ENCODE data around the gene RGSL1. TPM values are rescaled to one million over a fixed set of nuclear protein-coding genes. Genes with fewer than 3 reads are reported as not detected.

Gene RGSL1
- total RNA-seq, 1 experiment from 2014 or later: 0.22 TPM

DNA sequence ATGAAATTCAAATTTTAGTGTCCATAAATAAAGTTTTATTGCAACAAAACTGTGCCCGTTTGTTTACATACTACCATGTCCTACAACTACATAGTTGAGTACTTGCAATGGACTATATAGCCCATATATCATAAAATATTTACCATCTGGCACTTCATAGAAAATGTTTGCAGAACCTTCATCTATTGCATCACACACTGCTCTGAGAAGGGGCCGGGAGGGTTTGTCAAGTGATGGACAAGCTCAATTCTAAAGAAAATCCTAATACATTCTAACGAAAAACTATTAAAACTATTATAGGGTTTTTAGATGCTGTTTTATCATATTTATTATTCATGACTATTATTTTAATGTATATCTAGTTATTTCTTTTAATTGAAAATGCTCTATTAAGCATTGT, 35.9 kb downstream of the RGSL1 start:
- peaks cover 61% of the 10 kb centered on the region for H3K4me1 ChIP-seq (ENCODE audit: low read length)
- H3K9ac ChIP-seq (ENCODE audit: low read length): peak overlapping the region; percentile 72; the same call in 1 of the 2 replicates
- peak overlapping the region; percentile 98 for H3K27ac ChIP-seq (ENCODE audit: low read length)
- no peaks in the 10 kb centered on the region for H3K27me3 ChIP-seq (ENCODE audit: low read length)
- H3K4me3 ChIP-seq (ENCODE audit: low read length): peak overlapping the region; percentile 47
- 0 out of 2 replicates have a peak, but pooled peaks cover 4% of the 10 kb centered on the region for H3K36me3 ChIP-seq (ENCODE audit: insufficient read depth, low read length)
- H4K20me1 ChIP-seq (ENCODE audit: insufficient read depth, low read depth, low read length): no peaks in the 10 kb centered on the region
- H3K9me2 ChIP-seq (replicated peaks; ENCODE audit: insufficient read depth, low read length): no peaks in the 10 kb centered on the region
- no peaks in the 10 kb centered on the region for H3K79me2 ChIP-seq (ENCODE audit: low read length)
- peak; percentile 59 for DNase-seq
- H2AFZ ChIP-seq (ENCODE audit: low read length): 0 out of 2 replicates have a peak overlapping the region, but pooled peaks have one; percentile 9
- peaks cover 12% of the 10 kb centered on the region for H3K9me3 ChIP-seq (ENCODE audit: low read length)
- H3K4me2 ChIP-seq (ENCODE audit: low read depth, low read length, poor library complexity, severe bottlenecking): peak overlapping the region; percentile 71

DNA sequence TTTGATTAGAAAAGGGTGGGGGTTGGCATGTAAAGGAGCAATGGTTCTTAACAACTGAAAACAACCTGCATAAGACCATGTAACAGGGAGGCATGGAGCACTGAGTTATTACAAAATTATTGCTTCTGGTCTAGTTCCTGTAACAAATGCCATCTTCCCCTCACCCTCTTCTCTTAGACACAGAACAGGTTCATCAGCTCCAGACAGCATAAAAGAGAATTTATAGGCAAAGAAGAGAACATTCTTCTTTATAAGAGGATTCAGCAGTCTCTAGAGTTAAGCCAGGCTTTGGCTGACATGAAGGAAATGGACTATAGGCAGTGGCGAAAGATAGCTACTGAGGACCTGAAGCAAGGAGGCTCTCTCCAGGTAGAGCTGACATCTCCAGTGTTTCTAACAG, 38.9 kb downstream of the RGSL1 start:
- Histone ChIP-seq H3K27me3 (ENCODE audit: low read length) (no peaks in the 10 kb centered on the region), H3K9ac (ENCODE audit: low read length) (no peak overlapping the region), H3K36me3 (ENCODE audit: insufficient read depth, low read length) (no peaks in the 10 kb centered on the region), H3K4me3 (ENCODE audit: low read length) (no peak overlapping the region), H2AFZ (ENCODE audit: low read length) (no peak overlapping the region), H3K9me2 (replicated peaks; ENCODE audit: insufficient read depth, low read length) (no peaks in the 10 kb centered on the region), H4K20me1 (ENCODE audit: insufficient read depth, low read depth, low read length) (no peaks in the 10 kb centered on the region), H3K27ac (ENCODE audit: low read length) (no peak overlapping the region), H3K9me3 (ENCODE audit: low read length) (no peaks in the 10 kb centered on the region), H3K4me1 (ENCODE audit: low read length) (peaks cover 45% of the 10 kb centered on the region), H3K4me2 (ENCODE audit: low read depth, low read length, poor library complexity, severe bottlenecking) (no peak overlapping the region), H3K79me2 (ENCODE audit: low read length) (no peaks in the 10 kb centered on the region)
- no peak for DNase-seq

DNA sequence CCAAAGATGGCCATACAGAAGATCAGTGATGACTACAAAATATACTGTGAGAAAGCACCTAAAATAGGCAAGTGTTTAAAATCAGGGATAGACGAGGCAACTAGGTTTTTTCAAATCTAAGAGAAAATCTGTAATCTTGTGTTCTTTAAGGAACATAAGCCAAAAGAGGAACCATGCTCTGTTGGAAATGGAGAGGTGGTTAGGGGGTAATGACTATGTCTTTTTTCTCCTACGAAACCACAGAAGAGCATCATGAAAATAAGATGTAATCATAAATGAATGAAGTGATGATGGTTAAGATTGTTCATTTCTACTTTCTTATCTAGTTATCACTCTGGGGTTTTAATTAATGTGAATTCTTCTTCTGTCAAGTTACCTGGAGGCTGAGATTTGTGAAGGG, 43.1 kb downstream of the RGSL1 start:
- Histone ChIP-seq H3K4me1 (ENCODE audit: low read length) (peaks cover 20% of the 10 kb centered on the region), H2AFZ (ENCODE audit: low read length) (no peak overlapping the region; the same call in 1 of the 2 replicates), H3K36me3 (ENCODE audit: insufficient read depth, low read length) (no peaks in the 10 kb centered on the region), H3K9me2 (replicated peaks; ENCODE audit: insufficient read depth, low read length) (no peaks in the 10 kb centered on the region), H3K27ac (ENCODE audit: low read length) (no peak overlapping the region), H3K9me3 (ENCODE audit: low read length) (no peaks in the 10 kb centered on the region), H3K9ac (ENCODE audit: low read length) (no peak overlapping the region), H3K79me2 (ENCODE audit: low read length) (no peaks in the 10 kb centered on the region), H4K20me1 (ENCODE audit: insufficient read depth, low read depth, low read length) (no peaks in the 10 kb centered on the region), H3K4me2 (ENCODE audit: low read depth, low read length, poor library complexity, severe bottlenecking) (no peak overlapping the region), H3K4me3 (ENCODE audit: low read length) (no peak overlapping the region), H3K27me3 (ENCODE audit: low read length) (no peaks in the 10 kb centered on the region)
- DNase-seq: peak; percentile 49

DNA sequence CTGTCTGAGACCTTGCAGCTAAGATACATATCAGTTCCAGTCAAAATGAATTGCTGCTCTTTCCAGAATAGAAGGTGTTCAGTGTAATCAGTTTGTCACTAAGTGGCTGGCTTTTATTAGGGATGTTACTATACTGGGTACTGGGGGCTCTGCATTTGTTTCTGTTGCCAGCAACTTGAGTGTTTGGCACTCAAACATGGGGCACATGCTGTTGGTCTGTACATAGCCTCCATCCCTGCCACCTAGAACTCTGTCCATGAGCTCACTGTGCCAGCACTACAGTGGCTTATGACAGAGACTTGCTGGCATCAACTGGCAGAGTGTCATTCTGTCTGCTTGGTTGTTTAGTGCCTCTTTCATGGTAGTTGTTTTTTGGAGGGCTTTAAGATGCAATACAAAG, 45.1 kb downstream of the RGSL1 start:
- Histone ChIP-seq H3K9ac (ENCODE audit: low read length) (no peak overlapping the region), H3K27ac (ENCODE audit: low read length) (no peak overlapping the region), H3K79me2 (ENCODE audit: low read length) (no peaks in the 10 kb centered on the region), H3K9me3 (ENCODE audit: low read length) (no peaks in the 10 kb centered on the region), H4K20me1 (ENCODE audit: insufficient read depth, low read depth, low read length) (no peaks in the 10 kb centered on the region), H3K36me3 (ENCODE audit: insufficient read depth, low read length) (no peaks in the 10 kb centered on the region), H3K27me3 (ENCODE audit: low read length) (no peaks in the 10 kb centered on the region), H2AFZ (ENCODE audit: low read length) (no peak overlapping the region), H3K4me3 (ENCODE audit: low read length) (no peak overlapping the region), H3K9me2 (replicated peaks; ENCODE audit: insufficient read depth, low read length) (no peaks in the 10 kb centered on the region), H3K4me1 (ENCODE audit: low read length) (peaks cover 19% of the 10 kb centered on the region), H3K4me2 (ENCODE audit: low read depth, low read length, poor library complexity, severe bottlenecking) (no peak overlapping the region)
- no peak for DNase-seq

DNA sequence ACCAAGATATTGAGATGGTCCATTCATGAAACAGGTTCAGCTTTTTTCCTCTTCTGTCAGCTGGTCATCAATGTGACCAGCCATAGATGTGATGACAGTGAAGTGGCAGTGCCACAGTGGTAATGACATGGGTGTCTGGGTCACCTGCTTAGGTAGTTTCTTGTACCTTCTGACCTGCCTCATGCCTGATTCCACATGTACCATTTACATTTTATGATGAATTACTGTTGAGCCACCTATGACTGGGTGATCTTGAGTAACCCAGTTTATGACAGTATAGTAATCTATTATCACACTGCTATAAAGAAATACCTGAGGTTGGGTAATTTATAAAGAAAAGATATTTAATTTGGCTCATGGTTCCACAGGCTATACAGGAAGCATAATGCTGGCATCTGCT, 45.7 kb downstream of the RGSL1 start:
- Histone ChIP-seq H3K9me3 (ENCODE audit: low read length) (no peaks in the 10 kb centered on the region), H3K9me2 (replicated peaks; ENCODE audit: insufficient read depth, low read length) (no peaks in the 10 kb centered on the region), H3K4me3 (ENCODE audit: low read length) (no peak overlapping the region), H3K9ac (ENCODE audit: low read length) (no peak overlapping the region), H3K4me1 (ENCODE audit: low read length) (peaks cover 12% of the 10 kb centered on the region), H3K27ac (ENCODE audit: low read length) (no peak overlapping the region), H3K27me3 (ENCODE audit: low read length) (no peaks in the 10 kb centered on the region), H3K4me2 (ENCODE audit: low read depth, low read length, poor library complexity, severe bottlenecking) (no peak overlapping the region), H3K36me3 (ENCODE audit: insufficient read depth, low read length) (no peaks in the 10 kb centered on the region), H3K79me2 (ENCODE audit: low read length) (no peaks in the 10 kb centered on the region), H2AFZ (ENCODE audit: low read length) (no peak overlapping the region), H4K20me1 (ENCODE audit: insufficient read depth, low read depth, low read length) (no peaks in the 10 kb centered on the region)
- no peak for DNase-seq

DNA sequence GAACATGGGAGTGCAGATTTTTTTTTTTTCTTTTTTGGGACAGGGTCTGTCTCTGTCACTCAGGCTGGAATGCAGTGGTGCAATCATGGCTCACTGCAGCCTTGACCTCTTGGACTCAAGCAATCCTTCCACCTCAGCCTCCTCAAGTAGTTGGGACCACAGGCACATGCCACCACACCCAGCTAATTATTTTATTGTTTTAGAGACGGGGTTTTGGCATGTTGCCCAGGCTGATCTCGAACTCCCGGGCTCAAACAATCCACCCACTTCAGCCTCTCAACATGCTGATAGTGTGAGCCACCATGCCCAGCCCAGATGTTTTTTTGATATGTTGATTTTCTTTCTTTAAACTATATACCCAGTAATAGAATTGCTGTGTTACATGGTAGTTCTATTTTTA, 57.7 kb downstream of the RGSL1 start:
- no peaks in the 10 kb centered on the region for H3K79me2 ChIP-seq (ENCODE audit: low read length)
- no peaks in the 10 kb centered on the region for H3K27me3 ChIP-seq (ENCODE audit: low read length)
- no peak overlapping the region for H3K4me2 ChIP-seq (ENCODE audit: low read depth, low read length, poor library complexity, severe bottlenecking)
- DNase-seq: no peak
- no peak overlapping the region for H3K27ac ChIP-seq (ENCODE audit: low read length)
- H3K4me1 ChIP-seq (ENCODE audit: low read length): no peaks in the 10 kb centered on the region
- H2AFZ ChIP-seq (ENCODE audit: low read length): no peak overlapping the region
- H3K4me3 ChIP-seq (ENCODE audit: low read length): no peak overlapping the region
- no peaks in the 10 kb centered on the region for H3K9me2 ChIP-seq (replicated peaks; ENCODE audit: insufficient read depth, low read length)
- H4K20me1 ChIP-seq (ENCODE audit: insufficient read depth, low read depth, low read length): no peaks in the 10 kb centered on the region
- no peak overlapping the region for H3K9ac ChIP-seq (ENCODE audit: low read length)
- H3K36me3 ChIP-seq (ENCODE audit: insufficient read depth, low read length): no peaks in the 10 kb centered on the region
- no peaks in the 10 kb centered on the region for H3K9me3 ChIP-seq (ENCODE audit: low read length)

DNA sequence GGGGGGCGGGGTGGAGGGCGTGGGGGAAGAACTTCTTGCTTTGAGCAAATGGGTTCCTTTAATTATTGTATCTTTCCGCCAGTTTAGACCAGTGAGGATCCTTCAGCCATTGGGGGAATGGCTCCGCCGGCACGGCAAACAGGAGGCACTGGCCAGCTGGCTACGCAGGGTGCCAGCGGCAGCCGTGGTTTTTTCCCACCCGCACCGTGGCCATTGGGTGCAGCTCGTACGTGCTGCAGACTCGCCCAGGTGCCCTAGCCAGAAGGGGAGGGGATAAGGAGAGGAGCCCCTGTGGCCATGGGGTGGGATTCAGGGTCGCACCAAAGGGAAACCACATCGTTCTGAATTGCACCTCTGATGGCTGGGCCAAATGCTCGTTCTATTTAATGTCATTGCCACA, 65.6 kb downstream of the RGSL1 start:
- Histone ChIP-seq H3K4me3 (ENCODE audit: low read length) (no peak overlapping the region), H3K4me2 (ENCODE audit: low read depth, low read length, poor library complexity, severe bottlenecking) (no peak overlapping the region), H3K9me2 (replicated peaks; ENCODE audit: insufficient read depth, low read length) (no peaks in the 10 kb centered on the region), H3K9me3 (ENCODE audit: low read length) (peaks cover 11% of the 10 kb centered on the region), H3K27ac (ENCODE audit: low read length) (no peak overlapping the region), H2AFZ (ENCODE audit: low read length) (no peak overlapping the region), H4K20me1 (ENCODE audit: insufficient read depth, low read depth, low read length) (no peaks in the 10 kb centered on the region), H3K27me3 (ENCODE audit: low read length) (no peaks in the 10 kb centered on the region), H3K9ac (ENCODE audit: low read length) (no peak overlapping the region), H3K79me2 (ENCODE audit: low read length) (no peaks in the 10 kb centered on the region), H3K4me1 (ENCODE audit: low read length) (no peaks in the 10 kb centered on the region), H3K36me3 (ENCODE audit: insufficient read depth, low read length) (no peaks in the 10 kb centered on the region)
- DNase-seq: no peak

DNA sequence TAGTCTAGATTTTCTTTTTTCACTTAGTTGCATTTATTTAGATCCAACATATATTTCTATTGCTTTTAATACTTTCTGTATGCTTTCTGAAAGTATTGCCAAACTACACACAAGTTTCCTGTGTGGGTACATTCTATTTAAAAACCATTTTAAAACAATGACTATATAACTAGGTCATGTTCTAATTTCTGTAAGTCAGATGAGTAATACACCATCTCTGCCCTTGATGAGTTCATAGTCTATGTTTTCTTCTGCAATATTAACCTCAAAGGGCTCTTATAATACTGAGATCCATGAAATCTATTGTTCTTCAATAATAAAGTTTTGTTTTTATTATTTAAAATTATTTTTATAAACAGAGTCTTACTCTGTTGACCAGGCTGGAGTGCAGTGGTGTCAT, 70.8 kb downstream of the RGSL1 start:
- Histone ChIP-seq H3K27ac (ENCODE audit: low read length) (no peak overlapping the region), H3K4me2 (ENCODE audit: low read depth, low read length, poor library complexity, severe bottlenecking) (no peak overlapping the region), H3K9ac (ENCODE audit: low read length) (no peak overlapping the region), H3K9me2 (replicated peaks; ENCODE audit: insufficient read depth, low read length) (no peaks in the 10 kb centered on the region), H4K20me1 (ENCODE audit: insufficient read depth, low read depth, low read length) (no peaks in the 10 kb centered on the region), H3K27me3 (ENCODE audit: low read length) (no peaks in the 10 kb centered on the region), H3K79me2 (ENCODE audit: low read length) (no peaks in the 10 kb centered on the region), H3K36me3 (ENCODE audit: insufficient read depth, low read length) (no peaks in the 10 kb centered on the region), H3K4me1 (ENCODE audit: low read length) (no peaks in the 10 kb centered on the region), H3K4me3 (ENCODE audit: low read length) (no peak overlapping the region), H3K9me3 (ENCODE audit: low read length) (peaks cover 17% of the 10 kb centered on the region), H2AFZ (ENCODE audit: low read length) (no peak overlapping the region)
- DNase-seq: no peak

DNA sequence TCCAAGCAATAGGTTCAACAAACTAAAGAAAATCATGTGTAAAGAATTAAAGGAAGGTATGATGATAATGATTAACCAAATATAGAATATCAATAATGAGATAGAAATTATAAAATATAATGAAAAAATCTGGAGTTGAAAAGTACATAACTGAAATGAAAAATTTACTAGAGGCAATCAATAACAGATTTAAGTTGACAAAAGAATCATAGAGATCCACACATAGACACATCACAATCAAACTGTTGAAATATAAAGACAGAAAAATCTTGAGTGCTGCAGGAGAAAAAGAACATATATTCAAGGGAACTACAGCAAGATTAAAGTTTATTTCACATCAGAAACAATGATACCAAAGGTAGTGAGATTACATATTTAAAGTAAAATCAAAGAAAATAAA, 75.4 kb downstream of the RGSL1 start:
- no peak overlapping the region for H3K4me3 ChIP-seq (ENCODE audit: low read length)
- H3K27ac ChIP-seq (ENCODE audit: low read length): no peak overlapping the region
- no peak for DNase-seq
- no peak overlapping the region for H3K4me2 ChIP-seq (ENCODE audit: low read depth, low read length, poor library complexity, severe bottlenecking)
- H3K9ac ChIP-seq (ENCODE audit: low read length): no peak overlapping the region
- H3K9me3 ChIP-seq (ENCODE audit: low read length): peaks cover 17% of the 10 kb centered on the region; the same call in 1 of the 2 replicates
- no peaks in the 10 kb centered on the region for H3K9me2 ChIP-seq (replicated peaks; ENCODE audit: insufficient read depth, low read length)
- no peaks in the 10 kb centered on the region for H3K79me2 ChIP-seq (ENCODE audit: low read length)
- no peaks in the 10 kb centered on the region for H3K36me3 ChIP-seq (ENCODE audit: insufficient read depth, low read length)
- H2AFZ ChIP-seq (ENCODE audit: low read length): no peak overlapping the region
- H3K27me3 ChIP-seq (ENCODE audit: low read length): no peaks in the 10 kb centered on the region
- H4K20me1 ChIP-seq (ENCODE audit: insufficient read depth, low read depth, low read length): no peaks in the 10 kb centered on the region
- H3K4me1 ChIP-seq (ENCODE audit: low read length): no peaks in the 10 kb centered on the region

Data from Karpas-422 (cell line).